Heart left ventricle (tissue), 13 donors: ENCODE data around the gene GSG1L.

ENCODE experiments used
- POLR2A ChIP-seq, 2 donors: fragments of 450-650 bp; IDR thresholded peaks; one replicate each; pipeline ENCODE4 v1.6.1; 2017; ENCODE audit warnings: antibody characterized with exemption in 2 of 2, mild to moderate bottlenecking in 2 of 2, moderate library complexity in 2 of 2
- TF ChIP-seq, protein P1 (sequence below), 12 donors: fragments of 200-600 bp; sonication (generic) in 4 of 12; IDR thresholded peaks; one replicate each; pipeline versions ENCODE4 v1.5.0 to v1.8.0; 2018 to 2022; ENCODE audit warnings: antibody characterized with exemption in 12 of 12, mild to moderate bottlenecking in 5 of 12
- donor health status: ischemic (EF 13 %, LVEDD 7.1; RV severe dilation, severe dysfunction).
- donor health status: DM: no; HTN: yes; CAD: no.
- donor health status: DM: no; HTN: no; CAD: no.
- donor health status: ischemic (EF 25% LVEDD 6.9; RV normal size, moderate dysfunction).
- donor health status: ischemic (EF 25% LVEDD 5.7; RV mildly dilated, moderate dysfunction).
- donor health status: ischemic (EF 35%, LVEDD 5.7; RV mildly dilated, moderate dysfunction).
- donor health status: nonischemic (EF 11% LVEDD 7.7; RV severe dilation, severe dysfunction).
- donor health status: DM: yes; HTN: yes; CAD: no.
- donor health status: PGD.
- donor health status: ischemic (EF 29% LVEDD 5.4; RV normal size, mild dysfunction).
- donor health status: nonischemic (EF 23%, LVEDD 6.1; RV moderate dilation, normal function).

DNA sequence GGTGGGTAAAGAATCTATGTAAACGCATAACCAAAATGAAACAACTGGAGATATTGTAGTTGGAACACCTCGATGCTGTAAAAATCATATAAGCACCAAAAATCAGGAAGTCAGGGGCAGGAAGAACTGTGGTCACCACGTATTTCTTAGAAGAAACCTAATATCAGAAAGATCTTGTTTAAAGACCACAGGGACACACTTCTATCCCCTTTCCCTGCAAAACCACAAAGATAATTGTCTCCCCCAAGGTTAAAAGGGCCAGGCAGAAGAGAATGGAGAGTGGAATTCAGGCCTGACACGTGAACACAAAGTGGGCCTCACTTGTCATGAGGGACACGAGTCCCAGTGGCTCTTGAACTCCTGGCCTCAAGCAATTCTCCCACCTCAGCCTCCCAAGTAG lies 68.1 kb downstream of the GSG1L start:
- TF ChIP-seq, protein P1, sequence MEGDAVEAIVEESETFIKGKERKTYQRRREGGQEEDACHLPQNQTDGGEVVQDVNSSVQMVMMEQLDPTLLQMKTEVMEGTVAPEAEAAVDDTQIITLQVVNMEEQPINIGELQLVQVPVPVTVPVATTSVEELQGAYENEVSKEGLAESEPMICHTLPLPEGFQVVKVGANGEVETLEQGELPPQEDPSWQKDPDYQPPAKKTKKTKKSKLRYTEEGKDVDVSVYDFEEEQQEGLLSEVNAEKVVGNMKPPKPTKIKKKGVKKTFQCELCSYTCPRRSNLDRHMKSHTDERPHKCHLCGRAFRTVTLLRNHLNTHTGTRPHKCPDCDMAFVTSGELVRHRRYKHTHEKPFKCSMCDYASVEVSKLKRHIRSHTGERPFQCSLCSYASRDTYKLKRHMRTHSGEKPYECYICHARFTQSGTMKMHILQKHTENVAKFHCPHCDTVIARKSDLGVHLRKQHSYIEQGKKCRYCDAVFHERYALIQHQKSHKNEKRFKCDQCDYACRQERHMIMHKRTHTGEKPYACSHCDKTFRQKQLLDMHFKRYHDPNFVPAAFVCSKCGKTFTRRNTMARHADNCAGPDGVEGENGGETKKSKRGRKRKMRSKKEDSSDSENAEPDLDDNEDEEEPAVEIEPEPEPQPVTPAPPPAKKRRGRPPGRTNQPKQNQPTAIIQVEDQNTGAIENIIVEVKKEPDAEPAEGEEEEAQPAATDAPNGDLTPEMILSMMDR (IDR thresholded peaks at IDR 0.05) = no peak
- TF ChIP-seq POLR2A (IDR thresholded peaks at IDR 0.05) = no peak
